ENCODE data around the gene MBD6.
"Not testable (repeated sequence)": the region's sequence is repeated elsewhere in the genome, so short reads cannot be mapped to it uniquely, and the experiment has no call there.

MBD6 gene

GRCh38 chr12:57488402-57489156 is 34.0 kb upstream of the MBD6 start:
- no peak for DNase-seq (ENCODE audit: low read depth)

DNA sequence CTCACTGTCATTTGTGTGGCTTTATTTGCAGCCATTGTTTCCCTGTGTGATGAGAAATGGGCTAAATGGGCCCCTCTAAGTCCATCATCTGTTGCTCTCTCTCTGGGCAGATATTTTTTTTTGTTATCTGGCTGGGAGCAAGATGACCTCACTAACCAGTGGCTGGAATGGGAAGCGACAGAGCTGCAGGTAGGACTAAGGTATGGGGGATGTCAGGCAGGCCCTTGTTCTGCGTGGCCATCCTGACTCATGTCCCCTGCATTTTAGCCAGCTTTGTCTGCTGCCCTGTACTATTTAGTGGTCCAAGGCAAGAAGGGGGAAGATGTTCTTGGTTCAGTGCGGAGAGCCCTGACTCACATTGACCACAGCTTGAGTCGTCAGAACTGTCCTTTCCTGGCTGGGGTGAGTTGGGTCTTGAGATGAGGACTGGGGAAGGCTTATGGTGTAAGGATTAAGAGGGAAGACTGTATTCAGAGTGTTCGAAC is 33.4 kb upstream of the MBD6 start:
- DNase-seq (ENCODE audit: low read depth): no peak

- no peak for DNase-seq (ENCODE audit: low read depth)
Measured at GRCh38 chr12:57490126-57490525, 32.5 kb upstream of the MBD6 start.

GRCh38 chr12:57491393-57492280 is 31.0 kb upstream of the MBD6 start:
- DNase-seq (ENCODE audit: low read depth): no peak

- DNase-seq (ENCODE audit: low read depth): not testable (repeated sequence)
Measured at GRCh38 chr12:57495051-57495701, 27.4 kb upstream of the MBD6 start.

GRCh38 chr12:57496822-57497221 is 25.8 kb upstream of the MBD6 start:
- DNase-seq (ENCODE audit: low read depth): no peak

GRCh38 chr12:57497223-57498131 is 25.1 kb upstream of the MBD6 start:
- no peak for DNase-seq (ENCODE audit: low read depth)

DNA sequence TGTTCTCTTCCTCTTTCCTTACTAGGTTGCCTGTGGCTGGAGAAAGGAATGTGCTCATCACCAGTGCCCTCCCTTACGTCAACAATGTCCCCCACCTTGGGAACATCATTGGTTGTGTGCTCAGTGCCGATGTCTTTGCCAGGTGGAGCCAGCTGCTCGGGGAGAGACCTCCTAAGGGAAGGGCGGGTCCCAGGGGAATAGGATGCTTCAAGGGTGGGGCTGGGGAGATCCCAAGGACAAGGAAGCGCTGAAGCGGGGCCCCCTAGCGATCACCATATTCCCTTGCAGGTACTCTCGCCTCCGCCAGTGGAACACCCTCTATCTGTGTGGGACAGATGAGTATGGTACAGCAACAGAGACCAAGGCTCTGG is 24.5 kb upstream of the MBD6 start:
- no peak for DNase-seq (ENCODE audit: low read depth)

- no peak for DNase-seq (ENCODE audit: low read depth)
Measured at GRCh38 chr12:57498571-57498970, 24.1 kb upstream of the MBD6 start.

- DNase-seq (ENCODE audit: low read depth): no peak
Measured at GRCh38 chr12:57500213-57500612, 22.4 kb upstream of the MBD6 start.

- not testable (repeated sequence) for DNase-seq (ENCODE audit: low read depth)
Measured at GRCh38 chr12:57502311-57502969, 20.2 kb upstream of the MBD6 start.

GRCh38 chr12:57506541-57506940 is 16.1 kb upstream of the MBD6 start:
- not testable (repeated sequence) for DNase-seq (ENCODE audit: low read depth)

GRCh38 chr12:57507796-57508195 is 14.8 kb upstream of the MBD6 start:
- not testable (repeated sequence) for DNase-seq (ENCODE audit: low read depth)

DNA sequence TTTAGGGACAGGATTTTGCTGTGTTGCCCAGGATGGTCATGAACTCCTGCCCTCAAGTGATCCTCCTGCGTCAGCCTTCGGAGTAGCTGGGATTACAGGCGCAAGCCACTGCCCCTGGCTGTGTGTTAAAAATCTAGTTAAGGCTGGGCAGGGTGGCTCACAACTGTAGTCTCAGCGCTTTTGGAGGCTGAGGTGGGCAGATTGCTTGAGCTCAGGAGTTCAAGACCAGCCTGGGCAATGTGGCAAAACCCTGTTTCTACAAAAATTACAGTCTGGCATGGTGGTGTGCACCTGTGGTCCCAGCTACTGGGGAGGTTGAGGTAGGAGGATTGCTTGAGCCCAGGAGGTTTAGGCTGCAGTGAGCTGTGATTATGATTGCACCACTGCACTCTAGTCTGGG is 11.5 kb upstream of the MBD6 start:
- DNase-seq (ENCODE audit: low read depth): no peak

DNA sequence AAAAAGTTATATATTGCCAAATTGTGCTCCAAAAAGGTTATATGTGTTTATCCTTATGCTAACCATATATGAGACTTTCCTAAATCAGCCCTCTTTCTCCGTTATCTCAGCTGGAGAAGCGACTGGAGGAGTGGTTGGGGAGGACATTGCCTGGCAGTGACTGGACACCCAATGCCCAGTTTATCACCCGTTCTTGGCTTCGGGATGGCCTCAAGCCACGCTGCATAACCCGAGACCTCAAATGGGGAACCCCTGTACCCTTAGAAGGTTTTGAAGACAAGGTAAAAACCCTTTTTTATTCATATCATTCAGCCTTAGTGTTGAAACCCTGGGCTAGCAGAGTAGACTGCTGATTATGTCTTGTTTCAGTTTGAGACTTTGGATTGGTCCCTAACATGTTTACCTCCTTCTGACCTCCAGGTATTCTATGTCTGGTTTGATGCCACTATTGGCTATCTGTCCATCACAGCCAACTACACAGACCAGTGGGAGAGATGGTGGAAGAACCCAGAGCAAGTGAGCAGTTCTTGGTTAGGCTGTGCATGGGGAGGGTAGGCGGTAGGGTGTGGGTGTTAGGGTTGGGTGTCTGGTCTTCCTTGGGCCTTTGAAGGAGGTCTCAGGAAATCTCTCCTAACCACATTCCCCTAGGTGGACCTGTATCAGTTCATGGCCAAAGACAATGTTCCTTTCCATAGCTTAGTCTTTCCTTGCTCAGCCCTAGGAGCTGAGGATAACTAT is 10.9 kb upstream of the MBD6 start:
- no peak for DNase-seq (ENCODE audit: low read depth)

- no peak for DNase-seq (ENCODE audit: low read depth)
Measured at GRCh38 chr12:57512665-57513064, 10.0 kb upstream of the MBD6 start.

DNA sequence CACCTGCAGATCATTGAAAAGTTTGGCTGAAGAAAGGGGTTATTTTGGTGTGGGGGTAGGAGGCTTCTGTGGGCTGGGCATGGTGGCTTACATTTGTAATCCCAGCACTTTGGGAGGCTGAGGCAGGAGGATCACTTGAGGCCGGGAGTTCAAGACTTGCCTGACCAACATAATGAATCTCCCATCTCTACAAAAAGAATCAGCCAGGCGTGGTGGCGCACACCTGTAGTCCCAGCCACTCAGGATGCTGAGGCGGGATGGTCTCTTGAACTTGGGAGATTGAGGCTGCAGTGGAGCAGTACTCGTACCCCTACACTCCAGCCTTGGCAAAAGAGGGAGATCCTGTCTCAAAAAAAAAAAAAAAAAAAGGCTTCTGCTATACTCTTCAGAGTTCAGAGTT is 9.4 kb upstream of the MBD6 start:
- no peak for DNase-seq (ENCODE audit: low read depth)

GRCh38 chr12:57513677-57514076 is 8.9 kb upstream of the MBD6 start:
- DNase-seq (ENCODE audit: low read depth): not testable (repeated sequence)

- not testable (repeated sequence) for DNase-seq (ENCODE audit: low read depth)
Measured at GRCh38 chr12:57514246-57514645, 8.4 kb upstream of the MBD6 start.

- no peak for DNase-seq (ENCODE audit: low read depth)
Measured at GRCh38 chr12:57514720-57515407, 7.8 kb upstream of the MBD6 start.

Measured in stimulated activated CD8-positive, alpha-beta memory T cell treated with anti-CD3 and anti-CD28 coated beads, Interleukin-12 subunit alpha, Interleukin-12 subunit beta, amount 100 ng/mL, for 1 hour (primary cell).